GM18858 (cell line): ENCODE data around the gene ZNF134.

ENCODE experiments used
- ATAC-seq: cut with Tn5 transposase; IDR thresholded peaks from one replicate; pipeline ENCODE4 v1.9.1; 2021; ENCODE audit not compliant: unreplicated experiment

ZNF134 gene

GRCh38 chr19:57613941-57614743, at the start of gene ZNF134:
ZNF134 (plus strand) TSS chr19:57614242; CDS start chr19:57619469, 5,227 bp downstream.
- ATAC-seq, result peak; percentile 84

- no peak for ATAC-seq
Observed at GRCh38 chr19:57566396-57567265, 47.4 kb upstream of the ZNF134 start.

- ATAC-seq, result no peak
Observed at GRCh38 chr19:57570707-57571106, 43.3 kb upstream of the ZNF134 start.

GRCh38 chr19:57572415-57572947, 41.6 kb upstream of the ZNF134 start:
- no peak for ATAC-seq

GRCh38 chr19:57576661-57577060, 37.4 kb upstream of the ZNF134 start:
- no peak for ATAC-seq

- ATAC-seq, result peak; percentile 74
Observed at GRCh38 chr19:57578487-57579205, 35.4 kb upstream of the ZNF134 start, which contains the start of gene ZNF416. ZNF416 (minus strand) TSS chr19:57578911; CDS start chr19:57578704, 207 bp downstream.

- ATAC-seq, result no peak
Observed at GRCh38 chr19:57583104-57583520, 30.9 kb upstream of the ZNF134 start.

- ATAC-seq, result peak; percentile 73
Observed at GRCh38 chr19:57583521-57584416, 30.3 kb upstream of the ZNF134 start, which contains the start of gene ZIK1. ZIK1 (plus strand) TSS chr19:57584145; CDS start chr19:57584357, 212 bp downstream.

- no peak for ATAC-seq
Observed at GRCh38 chr19:57587529-57587928, 26.5 kb upstream of the ZNF134 start.

GRCh38 chr19:57599377-57599760, 14.7 kb upstream of the ZNF134 start:
- ATAC-seq, result no peak

GRCh38 chr19:57599761-57600383, 14.2 kb upstream of the ZNF134 start, which contains the start of gene ZNF530:
ZNF530 (plus strand) TSS chr19:57599885; CDS start chr19:57604346, 4,461 bp downstream.
- ATAC-seq, result peak; percentile 73

- no peak for ATAC-seq
Observed at GRCh38 chr19:57606931-57607330, 7.1 kb upstream of the ZNF134 start.

- no peak for ATAC-seq
Observed at GRCh38 chr19:57611113-57611512, 2.9 kb upstream of the ZNF134 start.

- ATAC-seq, result no peak
Observed at GRCh38 chr19:57615346-57615745, 1.3 kb downstream of the ZNF134 start.

GRCh38 chr19:57620673-57621348, 6.8 kb downstream of the ZNF134 start:
- ATAC-seq, result no peak

GRCh38 chr19:57623091-57623490, 9.0 kb downstream of the ZNF134 start:
- ATAC-seq, result no peak

- ATAC-seq, result peak; percentile 86
Observed at GRCh38 chr19:57632987-57633831, 19.2 kb downstream of the ZNF134 start, which contains the start of gene ZNF211. ZNF211 (plus strand) TSS chr19:57633168; CDS start chr19:57633347, 179 bp downstream.

GRCh38 chr19:57633832-57634131, 19.7 kb downstream of the ZNF134 start:
- ATAC-seq, result no peak
